ENCODE measurements around the gene RPS6KB2.
"Not testable (repeated sequence)": the region's sequence is repeated elsewhere in the genome, so short reads cannot be mapped to it uniquely, and the experiment has no call there.

The RPS6KB2 gene

DNA sequence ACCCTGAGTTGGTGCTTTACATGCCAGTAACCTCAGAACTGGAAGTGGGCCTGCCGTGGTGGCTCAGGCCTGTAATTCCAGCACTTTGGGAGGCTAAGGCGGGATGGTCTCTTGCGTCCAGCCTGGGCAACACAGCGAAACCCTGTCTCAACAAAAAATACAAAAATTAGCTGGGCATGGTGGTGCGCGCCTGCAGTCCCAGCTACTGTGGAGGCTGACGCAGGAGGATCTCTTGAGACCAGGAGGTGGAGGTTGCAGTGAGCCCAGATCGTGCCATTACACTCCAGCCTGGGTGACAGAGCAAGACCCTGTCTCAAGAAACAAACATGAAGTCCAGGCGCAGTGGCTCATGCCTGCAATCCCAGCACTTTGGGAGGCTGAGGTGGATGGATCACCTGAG, 25.2 kb upstream of the RPS6KB2 start:
- not testable (repeated sequence) for H3K9me3 Mint-ChIP-seq, ATAC-seq, H3K27me3 Mint-ChIP-seq, DNase-seq
- H3K4me1 Mint-ChIP-seq: peaks cover 65% of the 10 kb centered on the region
- peak overlapping the region; percentile 88 for H3K4me3 Mint-ChIP-seq
- peak overlapping the region; percentile 87 for H3K27ac Mint-ChIP-seq
- peaks cover 32% of the 10 kb centered on the region for H3K36me3 Mint-ChIP-seq (ENCODE audit: low read depth)

DNA sequence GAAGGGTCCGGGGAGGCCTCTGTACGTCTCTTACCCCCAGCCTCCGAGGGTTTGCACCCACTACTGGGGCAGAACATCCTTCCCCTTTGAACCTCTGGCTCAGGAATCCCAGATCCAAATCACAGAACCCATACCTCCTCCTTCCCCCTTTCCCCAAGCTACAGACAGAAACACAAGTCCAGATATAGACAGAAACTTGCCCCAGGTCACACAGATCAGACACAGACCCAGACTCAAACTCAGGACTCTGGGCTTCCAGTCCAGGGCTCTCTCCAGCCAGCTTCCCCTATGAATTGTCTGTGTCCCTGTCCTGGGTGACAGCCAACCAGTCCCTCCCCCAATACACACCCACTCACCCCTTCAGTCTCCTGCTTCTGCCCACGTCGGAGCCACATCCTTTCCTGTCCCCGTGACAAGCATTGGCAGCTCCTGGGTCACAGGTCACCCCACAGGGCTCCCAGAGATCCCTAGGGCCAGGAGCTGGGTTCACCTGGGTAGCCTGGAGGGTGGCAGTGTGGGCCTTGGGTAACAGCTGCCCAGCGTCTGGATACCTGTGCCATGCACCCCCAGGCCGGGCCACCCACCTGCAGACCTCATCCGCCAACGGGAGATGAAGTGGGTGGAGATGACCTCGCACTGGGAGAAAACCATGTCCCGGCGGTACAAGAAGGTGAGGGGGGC, 23.6 kb upstream of the RPS6KB2 start:
- Mint-ChIP-seq H3K27ac (peak overlapping the region; percentile 87), H3K9me3 (no peaks in the 10 kb centered on the region), H3K36me3 (ENCODE audit: low read depth) (peaks cover 27% of the 10 kb centered on the region), H3K4me1 (peaks cover 67% of the 10 kb centered on the region), H3K27me3 (no peaks in the 10 kb centered on the region), H3K4me3 (peak overlapping the region; percentile 88)
- DNase-seq (peak; percentile 63), ATAC-seq (no peak)

DNA sequence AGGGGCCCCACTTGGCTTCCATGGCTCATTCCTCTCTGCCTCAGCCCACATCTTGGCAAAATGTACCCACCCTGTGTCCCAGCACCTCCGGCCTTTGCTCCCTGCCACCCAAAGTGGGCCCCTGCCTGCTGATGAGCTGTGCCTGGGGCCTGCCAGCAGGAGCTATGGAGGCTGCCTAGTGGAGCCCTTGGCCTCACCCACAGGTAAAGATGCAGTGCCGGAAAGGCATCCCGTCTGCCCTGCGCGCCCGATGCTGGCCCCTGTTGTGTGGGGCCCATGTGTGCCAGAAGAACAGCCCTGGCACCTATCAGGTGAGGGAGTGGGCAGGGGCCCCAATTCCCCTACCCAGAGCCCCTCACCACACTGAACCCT, 23.1 kb upstream of the RPS6KB2 start:
- no peak for ATAC-seq
- H3K27me3 Mint-ChIP-seq: no peaks in the 10 kb centered on the region
- peak; percentile 46 for DNase-seq
- H3K4me1 Mint-ChIP-seq: peaks cover 68% of the 10 kb centered on the region
- peaks cover 27% of the 10 kb centered on the region for H3K36me3 Mint-ChIP-seq (ENCODE audit: low read depth)
- peak overlapping the region; percentile 87 for H3K27ac Mint-ChIP-seq
- no peaks in the 10 kb centered on the region for H3K9me3 Mint-ChIP-seq
- peak overlapping the region; percentile 88 for H3K4me3 Mint-ChIP-seq

DNA sequence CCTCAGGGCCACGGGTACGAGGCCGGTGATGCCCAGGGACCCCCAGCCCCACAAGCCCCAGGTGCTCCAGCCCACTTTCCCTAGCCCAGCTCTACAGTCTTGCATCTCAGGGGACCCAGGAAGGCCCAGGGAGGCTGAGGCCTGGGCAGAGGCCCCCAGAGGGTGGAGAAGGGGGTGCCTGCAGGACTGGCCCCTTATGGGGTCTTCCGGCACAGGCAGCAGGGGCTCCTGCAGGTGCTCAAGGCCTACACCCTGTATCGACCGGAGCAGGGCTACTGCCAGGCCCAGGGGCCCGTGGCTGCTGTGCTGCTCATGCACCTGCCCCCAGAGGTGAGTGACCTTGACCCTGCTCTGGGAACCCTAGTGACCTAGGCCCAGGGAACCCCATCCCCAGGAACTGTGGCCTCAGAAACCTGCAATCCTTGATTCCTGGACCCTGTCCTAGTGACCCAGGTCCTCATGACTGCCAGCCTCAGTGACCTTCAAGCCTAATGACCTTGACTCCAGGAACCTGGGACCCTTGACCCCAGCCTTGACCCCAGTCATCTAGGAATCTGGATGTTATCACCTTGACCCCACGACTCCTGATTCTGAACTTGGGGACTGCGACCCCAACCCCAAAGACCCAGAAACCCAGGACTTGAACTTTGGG, 22.5 kb upstream of the RPS6KB2 start:
- no peaks in the 10 kb centered on the region for H3K27me3 Mint-ChIP-seq
- peak overlapping the region; percentile 87 for H3K27ac Mint-ChIP-seq
- no peak for DNase-seq
- no peaks in the 10 kb centered on the region for H3K9me3 Mint-ChIP-seq
- H3K4me3 Mint-ChIP-seq: peak overlapping the region; percentile 88
- H3K36me3 Mint-ChIP-seq (ENCODE audit: low read depth): peaks cover 22% of the 10 kb centered on the region
- H3K4me1 Mint-ChIP-seq: peaks cover 69% of the 10 kb centered on the region
- no peak for ATAC-seq

GRCh38 chr11:67406420-67406968, 21.8 kb upstream of the RPS6KB2 start:
- DNase-seq (peak; percentile 20), ATAC-seq (no peak)
- H3K4me1 Mint-ChIP-seq: peaks cover 76% of the 10 kb centered on the region
- peak overlapping the region; percentile 88 for H3K4me3 Mint-ChIP-seq
- H3K27me3 Mint-ChIP-seq: no peaks in the 10 kb centered on the region
- H3K9me3 Mint-ChIP-seq: no peaks in the 10 kb centered on the region
- peak overlapping the region; percentile 87 for H3K27ac Mint-ChIP-seq
- peaks cover 22% of the 10 kb centered on the region for H3K36me3 Mint-ChIP-seq (ENCODE audit: low read depth)

DNA sequence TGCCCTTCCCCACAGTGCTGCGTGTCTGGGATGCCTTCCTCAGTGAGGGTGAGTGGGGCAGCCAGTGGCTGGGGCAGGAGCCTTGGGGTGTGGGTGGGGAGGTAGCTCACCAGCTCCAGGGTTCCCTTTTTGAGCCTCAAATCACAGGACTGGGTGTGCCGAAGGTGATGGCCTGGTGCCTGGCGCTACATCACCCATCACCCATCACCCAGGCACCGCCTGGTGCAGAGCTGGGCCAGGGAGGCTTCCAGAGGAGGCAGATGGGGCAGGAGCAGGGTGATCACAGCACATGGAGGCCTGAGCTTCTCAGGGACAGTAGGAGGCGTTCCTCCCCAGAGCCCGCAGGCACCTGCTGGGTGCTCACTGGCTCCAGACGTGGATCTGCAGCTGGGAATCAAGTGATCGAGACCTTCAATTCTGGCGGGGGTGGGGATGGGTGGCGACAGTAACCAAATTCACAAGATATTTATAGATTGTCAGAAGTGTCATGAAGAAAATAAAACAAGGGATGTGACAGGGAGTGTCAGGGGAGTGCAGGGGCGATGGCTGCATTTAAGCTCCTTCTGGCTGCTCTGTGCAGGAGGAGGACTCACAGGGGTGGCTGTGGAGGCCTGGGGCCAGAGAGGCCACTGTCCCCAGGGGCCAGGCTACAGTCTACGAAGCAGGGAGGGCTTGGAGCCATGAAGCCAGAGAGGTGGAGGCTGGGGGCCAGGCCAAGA, 21.2 kb upstream of the RPS6KB2 start:
- no peak for DNase-seq
- H3K36me3 Mint-ChIP-seq (ENCODE audit: low read depth): peaks cover 22% of the 10 kb centered on the region

GRCh38 chr11:67407688-67408163, 20.6 kb upstream of the RPS6KB2 start:
- ATAC-seq (no peak), DNase-seq (no peak)
- H3K36me3 Mint-ChIP-seq (ENCODE audit: low read depth): peaks cover 22% of the 10 kb centered on the region
- peak overlapping the region; percentile 88 for H3K4me3 Mint-ChIP-seq
- H3K4me1 Mint-ChIP-seq: peaks cover 84% of the 10 kb centered on the region
- no peaks in the 10 kb centered on the region for H3K27me3 Mint-ChIP-seq
- H3K27ac Mint-ChIP-seq: peak overlapping the region; percentile 87
- H3K9me3 Mint-ChIP-seq: no peaks in the 10 kb centered on the region

More for the DNA sequence above, 21.2 kb upstream of the RPS6KB2 start:
- Mint-ChIP-seq H3K27ac (peak overlapping the region; percentile 87), H3K4me1 (peaks cover 80% of the 10 kb centered on the region), H3K9me3 (no peaks in the 10 kb centered on the region), H3K27me3 (no peaks in the 10 kb centered on the region), H3K4me3 (peak overlapping the region; percentile 88)
- ATAC-seq: no peak

- DNase-seq (peak; percentile 39), ATAC-seq (peak; percentile 2)
- Mint-ChIP-seq H3K27me3 (no peaks in the 10 kb centered on the region), H3K4me3 (peak overlapping the region; percentile 88), H3K4me1 (peaks cover 86% of the 10 kb centered on the region), H3K27ac (peak overlapping the region; percentile 87), H3K9me3 (no peaks in the 10 kb centered on the region), H3K36me3 (ENCODE audit: low read depth) (peaks cover 22% of the 10 kb centered on the region)
Observed at GRCh38 chr11:67408437-67409200, 19.7 kb upstream of the RPS6KB2 start.

- Mint-ChIP-seq H3K36me3 (ENCODE audit: low read depth) (peaks cover 22% of the 10 kb centered on the region), H3K4me1 (peaks cover 87% of the 10 kb centered on the region), H3K27ac (peak overlapping the region; percentile 96), H3K4me3 (peak overlapping the region; percentile 88), H3K9me3 (no peaks in the 10 kb centered on the region), H3K27me3 (no peaks in the 10 kb centered on the region)
- DNase-seq (peak; percentile 77), ATAC-seq (peak; percentile 56)
Observed at GRCh38 chr11:67409261-67409666, 19.0 kb upstream of the RPS6KB2 start.

GRCh38 chr11:67409781-67410368, 18.4 kb upstream of the RPS6KB2 start:
- peak overlapping the region; percentile 96 for H3K27ac Mint-ChIP-seq
- H3K27me3 Mint-ChIP-seq: no peaks in the 10 kb centered on the region
- peaks cover 22% of the 10 kb centered on the region for H3K36me3 Mint-ChIP-seq (ENCODE audit: low read depth)
- peak overlapping the region; percentile 82 for H3K4me3 Mint-ChIP-seq
- ATAC-seq (no peak), DNase-seq (peak; percentile 38)
- H3K9me3 Mint-ChIP-seq: no peaks in the 10 kb centered on the region
- H3K4me1 Mint-ChIP-seq: peaks cover 84% of the 10 kb centered on the region

DNA sequence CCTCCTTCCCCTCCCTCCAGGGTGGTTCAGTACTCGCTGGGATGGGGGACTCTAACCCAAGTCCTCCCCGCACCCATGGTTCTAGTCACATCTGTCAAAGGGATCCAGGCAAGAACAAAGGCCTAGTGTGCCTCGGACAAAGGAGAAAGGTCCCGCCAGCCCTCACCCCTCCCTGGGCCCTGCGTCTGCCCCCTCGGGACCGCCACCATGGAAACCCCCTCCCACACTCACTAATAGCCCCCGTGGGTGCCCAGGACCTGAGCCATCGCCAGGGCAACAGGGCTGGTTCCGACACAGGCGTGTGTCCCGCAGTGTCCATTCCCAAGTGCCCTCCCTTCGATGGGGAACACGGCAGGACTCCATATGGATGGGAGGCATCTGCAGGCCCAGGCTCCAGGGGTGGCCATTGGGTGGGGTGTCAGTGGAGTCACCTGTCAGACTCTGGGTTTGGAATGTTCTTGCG, 17.9 kb upstream of the RPS6KB2 start:
- H3K9me3 Mint-ChIP-seq: no peaks in the 10 kb centered on the region
- no peaks in the 10 kb centered on the region for H3K27me3 Mint-ChIP-seq
- H3K27ac Mint-ChIP-seq: peak overlapping the region; percentile 96
- DNase-seq: no peak
- no peak for ATAC-seq
- peaks cover 83% of the 10 kb centered on the region for H3K4me1 Mint-ChIP-seq
- peaks cover 22% of the 10 kb centered on the region for H3K36me3 Mint-ChIP-seq (ENCODE audit: low read depth)
- H3K4me3 Mint-ChIP-seq: peak overlapping the region; percentile 82

DNA sequence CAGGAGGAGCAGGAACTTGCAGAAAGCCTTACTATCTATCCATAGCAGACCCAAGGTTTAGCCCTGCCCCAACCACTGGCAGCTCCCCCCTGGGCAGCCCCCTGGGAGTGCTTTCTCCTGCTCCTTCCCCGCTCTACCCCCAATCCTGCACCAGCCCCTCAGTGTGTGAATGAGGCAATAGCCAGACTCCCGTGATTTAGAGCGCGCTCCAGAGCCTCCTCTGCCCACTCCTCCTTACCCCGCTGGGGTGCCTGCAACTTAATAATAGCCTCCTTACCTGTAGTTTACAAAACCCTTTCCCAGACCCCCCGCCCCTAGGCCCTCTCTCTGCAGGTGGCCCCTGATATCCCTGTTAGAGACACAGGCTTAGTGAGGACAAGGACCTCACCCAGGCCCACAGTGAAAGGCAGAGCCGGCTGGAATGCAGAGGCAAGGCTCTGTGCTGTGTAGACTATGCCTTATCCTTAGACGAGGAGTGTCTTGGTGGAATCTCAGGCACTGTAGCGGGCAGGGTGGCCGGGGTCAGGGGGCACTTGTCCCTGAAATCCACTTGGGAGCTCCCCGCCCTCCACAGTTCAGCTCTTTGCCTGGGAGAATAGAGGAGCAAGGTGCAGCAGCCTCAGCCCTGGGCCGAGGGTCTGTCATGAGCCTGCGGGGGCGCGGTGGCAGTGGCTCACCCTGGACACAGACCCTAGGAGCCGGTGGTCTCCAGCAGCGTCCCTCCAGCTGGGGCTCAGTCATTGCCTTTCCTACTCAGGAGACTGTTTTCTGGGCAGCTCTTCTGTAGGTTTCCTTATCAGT, 17.1 kb upstream of the RPS6KB2 start:
- no peak for ATAC-seq
- DNase-seq: no peak
- H3K9me3 Mint-ChIP-seq: no peaks in the 10 kb centered on the region
- H3K27me3 Mint-ChIP-seq: no peaks in the 10 kb centered on the region
- H3K4me3 Mint-ChIP-seq: no peak overlapping the region
- no peak overlapping the region for H3K27ac Mint-ChIP-seq
- peaks cover 80% of the 10 kb centered on the region for H3K4me1 Mint-ChIP-seq
- H3K36me3 Mint-ChIP-seq (ENCODE audit: low read depth): peaks cover 19% of the 10 kb centered on the region

DNA sequence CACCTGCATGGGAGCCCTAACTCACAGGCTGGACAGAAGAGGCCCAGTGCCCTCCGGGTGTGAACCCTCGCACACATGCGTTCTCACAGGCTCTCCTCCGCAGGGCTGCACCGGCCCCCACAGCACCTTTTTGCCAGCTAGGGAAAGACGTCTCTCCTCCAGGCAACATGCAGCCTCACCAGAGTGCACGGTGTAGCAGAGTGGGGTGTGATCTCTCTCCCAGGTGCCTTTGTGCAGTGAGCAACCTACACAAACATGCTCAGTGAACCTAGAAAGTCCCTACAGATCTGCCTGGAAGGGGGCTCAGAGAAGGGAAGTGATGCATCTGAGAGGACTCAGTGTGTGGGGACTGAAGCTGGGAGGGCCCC, 16.5 kb upstream of the RPS6KB2 start:
- Mint-ChIP-seq H3K4me1 (peaks cover 80% of the 10 kb centered on the region), H3K27ac (peak overlapping the region; percentile 54), H3K9me3 (no peaks in the 10 kb centered on the region), H3K27me3 (no peaks in the 10 kb centered on the region), H3K36me3 (ENCODE audit: low read depth) (peaks cover 16% of the 10 kb centered on the region), H3K4me3 (no peak overlapping the region)
- DNase-seq: peak; percentile 21
- ATAC-seq: peak; percentile 2
